Activated T-helper 1 cell treated with anti-CD3 and anti-CD28 coated beads, Interleukin-2, amount 50 U/mL, for 16 hours (primary cell): Measurements from ENCODE around the gene KIF27.
"Not testable (repeated sequence)": the region's sequence is repeated elsewhere in the genome, so short reads cannot be mapped to it uniquely, and the experiment has no call there.

ENCODE experiments used
- DNase-seq, 2 donors: peaks; one replicate each; pipeline ENCODE4 v3.0.0-alpha.2; 2020; ENCODE audit warnings: low read depth in 1 of 2, low spot score in 1 of 2

The KIF27 gene, protein sequence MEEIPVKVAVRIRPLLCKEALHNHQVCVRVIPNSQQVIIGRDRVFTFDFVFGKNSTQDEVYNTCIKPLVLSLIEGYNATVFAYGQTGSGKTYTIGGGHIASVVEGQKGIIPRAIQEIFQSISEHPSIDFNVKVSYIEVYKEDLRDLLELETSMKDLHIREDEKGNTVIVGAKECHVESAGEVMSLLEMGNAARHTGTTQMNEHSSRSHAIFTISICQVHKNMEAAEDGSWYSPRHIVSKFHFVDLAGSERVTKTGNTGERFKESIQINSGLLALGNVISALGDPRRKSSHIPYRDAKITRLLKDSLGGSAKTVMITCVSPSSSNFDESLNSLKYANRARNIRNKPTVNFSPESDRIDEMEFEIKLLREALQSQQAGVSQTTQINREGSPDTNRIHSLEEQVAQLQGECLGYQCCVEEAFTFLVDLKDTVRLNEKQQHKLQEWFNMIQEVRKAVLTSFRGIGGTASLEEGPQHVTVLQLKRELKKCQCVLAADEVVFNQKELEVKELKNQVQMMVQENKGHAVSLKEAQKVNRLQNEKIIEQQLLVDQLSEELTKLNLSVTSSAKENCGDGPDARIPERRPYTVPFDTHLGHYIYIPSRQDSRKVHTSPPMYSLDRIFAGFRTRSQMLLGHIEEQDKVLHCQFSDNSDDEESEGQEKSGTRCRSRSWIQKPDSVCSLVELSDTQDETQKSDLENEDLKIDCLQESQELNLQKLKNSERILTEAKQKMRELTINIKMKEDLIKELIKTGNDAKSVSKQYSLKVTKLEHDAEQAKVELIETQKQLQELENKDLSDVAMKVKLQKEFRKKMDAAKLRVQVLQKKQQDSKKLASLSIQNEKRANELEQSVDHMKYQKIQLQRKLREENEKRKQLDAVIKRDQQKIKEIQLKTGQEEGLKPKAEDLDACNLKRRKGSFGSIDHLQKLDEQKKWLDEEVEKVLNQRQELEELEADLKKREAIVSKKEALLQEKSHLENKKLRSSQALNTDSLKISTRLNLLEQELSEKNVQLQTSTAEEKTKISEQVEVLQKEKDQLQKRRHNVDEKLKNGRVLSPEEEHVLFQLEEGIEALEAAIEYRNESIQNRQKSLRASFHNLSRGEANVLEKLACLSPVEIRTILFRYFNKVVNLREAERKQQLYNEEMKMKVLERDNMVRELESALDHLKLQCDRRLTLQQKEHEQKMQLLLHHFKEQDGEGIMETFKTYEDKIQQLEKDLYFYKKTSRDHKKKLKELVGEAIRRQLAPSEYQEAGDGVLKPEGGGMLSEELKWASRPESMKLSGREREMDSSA (N-terminal part only)

DNA sequence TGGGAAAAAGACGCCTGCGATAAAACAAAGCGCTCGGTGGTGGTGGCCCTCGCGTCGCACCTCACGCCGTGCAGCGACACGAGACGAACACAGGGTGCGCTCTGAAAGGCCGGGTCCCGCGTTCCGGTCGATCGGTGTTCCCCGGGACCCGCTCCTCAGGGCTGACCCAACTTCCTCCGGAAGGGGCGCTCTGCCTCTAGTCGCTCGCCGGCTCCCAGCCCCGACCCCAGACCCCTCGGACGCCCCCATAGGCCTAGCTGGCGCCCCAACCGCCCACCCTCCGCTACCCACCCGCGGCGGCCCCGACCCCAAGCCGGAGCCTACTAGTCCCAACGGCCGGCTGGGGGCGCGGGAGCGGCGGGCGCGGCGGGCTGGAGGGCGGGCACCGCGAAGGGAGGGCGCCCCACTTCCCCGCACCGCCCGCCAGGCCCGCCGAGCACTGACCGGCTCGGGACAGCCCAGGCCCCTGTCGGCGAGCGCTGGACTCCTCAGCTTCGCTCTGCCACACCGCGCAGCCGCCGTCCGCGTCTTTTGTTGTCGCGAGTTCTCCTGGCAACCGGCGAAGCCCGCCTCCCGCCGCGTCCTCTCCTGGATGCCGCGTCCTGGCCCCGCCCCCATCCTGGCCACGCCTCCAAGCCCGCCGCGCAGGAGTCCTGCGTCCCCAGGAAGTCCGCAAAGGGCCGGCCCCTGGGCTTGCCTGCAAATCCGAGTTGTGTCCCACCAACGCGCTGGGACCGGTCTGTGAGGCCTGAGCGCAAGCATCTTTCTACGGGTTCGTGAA is at the start of gene KIF27:
Gene KIF27, minus strand, starts transcription at position 506 of the 781 bp plus-strand sequence. CDS start 5,841 bp downstream, outside the sequence.
- peak; percentile 90 to 95 for DNase-seq

DNA sequence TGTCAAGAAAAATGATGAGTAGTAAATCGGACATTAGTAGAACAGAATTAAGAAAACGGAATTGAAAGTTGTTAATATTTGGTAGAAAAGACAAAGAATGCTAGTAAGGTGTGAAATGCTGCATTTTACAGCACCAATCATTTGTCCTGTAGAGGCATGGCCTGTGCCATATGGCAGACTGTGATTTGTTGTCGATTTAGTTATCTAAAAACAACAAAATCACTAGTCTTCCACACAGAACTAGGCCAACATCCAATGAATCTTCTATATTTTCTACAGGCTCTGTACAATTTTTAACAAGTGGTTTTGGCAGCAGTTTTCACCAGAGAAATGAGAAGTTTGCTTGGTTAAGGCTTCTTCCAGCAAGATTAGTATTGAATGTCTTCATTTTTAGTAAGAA is 48.4 kb upstream of the KIF27 start:
- DNase-seq, result no peak

GRCh38 chr9:83967073-83967472 is 45.8 kb upstream of the KIF27 start:
- DNase-seq, result no peak

DNA sequence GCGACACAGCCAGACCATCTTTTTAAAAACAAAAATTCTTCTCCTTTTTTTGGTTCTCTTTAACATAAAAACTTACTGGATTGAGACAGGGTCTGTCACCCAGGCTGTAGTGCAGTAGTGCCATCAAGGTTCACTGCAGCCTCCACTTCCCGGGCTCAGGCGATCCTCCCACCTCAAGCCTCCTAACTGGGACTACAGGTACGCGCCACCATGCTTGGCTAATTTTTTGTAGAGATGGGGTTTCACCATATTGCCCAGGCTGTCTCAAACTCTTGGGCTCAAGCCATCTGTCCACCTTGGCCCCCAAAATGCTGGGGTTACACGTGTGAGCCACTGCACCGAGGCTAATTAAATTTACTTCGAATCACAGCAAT is 45.0 kb upstream of the KIF27 start:
- no peak for DNase-seq

- DNase-seq, result no peak
These were observed 44.3 kb upstream of the KIF27 start for GRCh38 chr9:83965350-83966208.

DNA sequence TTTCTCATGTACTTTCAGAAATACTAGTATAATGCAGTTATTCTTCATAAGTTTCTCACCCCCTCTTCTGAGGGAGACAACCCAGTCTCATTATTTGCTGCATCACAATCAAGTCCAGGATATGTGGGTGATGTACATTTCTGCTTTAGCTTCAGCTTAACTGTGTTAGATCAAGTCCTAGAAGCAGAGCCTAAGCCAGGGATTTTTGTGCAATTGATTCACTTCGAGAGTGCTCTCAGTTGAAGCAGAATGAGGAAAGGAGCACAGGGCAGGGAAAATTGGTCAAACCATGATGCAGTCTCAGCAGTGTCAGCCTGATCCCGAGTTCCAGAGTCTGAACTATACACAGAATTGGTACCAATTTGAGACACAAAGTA is 43.7 kb upstream of the KIF27 start:
- DNase-seq, result no peak

- no peak for DNase-seq
These were observed 40.9 kb upstream of the KIF27 start for GRCh38 chr9:83962165-83962564.

- DNase-seq, result no peak
These were observed 39.8 kb upstream of the KIF27 start for GRCh38 chr9:83960991-83961390.

DNA sequence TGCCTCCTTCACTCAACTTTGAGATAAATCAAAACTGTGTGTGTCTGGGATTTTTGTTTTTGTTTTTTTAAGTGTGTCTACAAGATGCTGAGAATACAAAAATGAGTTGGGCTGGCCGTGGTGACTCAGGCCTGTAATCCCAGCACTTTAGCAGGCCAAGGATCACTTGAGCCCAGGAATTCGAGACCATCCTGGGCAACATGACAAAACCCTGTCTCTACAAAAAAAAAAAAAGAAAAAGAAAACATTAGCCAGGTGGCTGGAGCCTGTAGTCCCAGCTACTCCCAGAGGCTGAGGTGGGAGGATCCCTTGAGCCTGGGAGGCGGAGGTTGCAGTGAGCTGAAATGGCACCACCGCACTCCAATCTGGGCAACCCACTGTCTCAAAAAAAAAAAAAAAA is 37.8 kb upstream of the KIF27 start:
- DNase-seq, result no peak

DNA sequence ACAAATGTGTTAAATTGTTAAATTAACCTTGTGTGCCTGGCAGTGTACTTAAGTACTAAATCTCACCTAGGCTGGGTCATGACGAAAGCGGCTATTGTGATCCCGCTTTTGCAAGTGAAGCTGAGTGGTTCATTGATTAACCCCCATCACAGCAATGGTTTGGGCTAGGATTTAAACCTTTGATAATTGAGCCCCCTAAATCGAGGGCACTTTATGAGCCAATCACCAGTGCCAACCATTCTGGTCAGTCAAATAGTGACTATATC is 35.9 kb upstream of the KIF27 start:
- DNase-seq, result no peak

DNA sequence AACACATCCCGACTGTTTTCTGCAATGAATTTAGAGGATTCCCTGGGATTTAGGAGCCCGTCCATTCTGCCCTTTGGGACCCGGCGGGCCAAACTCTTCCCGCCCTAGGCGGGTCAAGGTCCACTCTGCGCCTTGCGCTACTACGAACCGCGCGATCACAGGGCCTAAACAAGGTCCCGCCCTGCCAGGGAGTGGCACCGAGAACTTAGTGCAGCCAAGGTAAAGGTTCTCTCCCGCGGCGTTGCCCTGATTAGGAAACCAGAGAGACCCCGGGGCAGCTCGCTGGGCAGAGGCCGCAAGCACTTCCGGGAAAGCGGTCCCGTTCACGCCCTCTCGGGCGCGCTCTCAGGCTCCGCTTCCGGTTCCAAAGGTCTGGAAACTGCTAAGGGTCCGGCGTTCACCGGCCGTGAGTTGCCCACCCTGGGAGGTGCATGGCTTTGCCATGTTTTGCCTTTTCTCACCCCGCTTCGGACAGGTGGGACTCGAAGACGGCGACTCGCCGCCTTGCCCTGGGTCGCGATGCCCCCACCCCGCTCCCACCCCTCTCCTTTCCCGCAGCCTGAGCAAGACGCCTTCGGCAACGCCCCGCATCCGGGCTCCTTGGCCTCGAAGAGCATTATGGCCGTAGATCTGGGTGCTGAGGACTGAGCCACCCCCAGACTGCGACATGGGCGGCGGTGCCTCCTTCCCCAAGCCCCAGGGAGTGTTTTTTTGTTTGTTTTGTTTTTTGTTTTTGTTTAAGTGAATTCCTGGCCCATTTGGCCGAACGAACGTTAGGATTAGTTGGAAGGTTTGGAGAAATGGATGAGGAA is 35.4 kb upstream of the KIF27 start:
- peak; percentile 24 to 47 for DNase-seq

- DNase-seq, result peak in 1 of 2 donors; percentile 9
These were observed 34.8 kb upstream of the KIF27 start for GRCh38 chr9:83956086-83956435.

DNA sequence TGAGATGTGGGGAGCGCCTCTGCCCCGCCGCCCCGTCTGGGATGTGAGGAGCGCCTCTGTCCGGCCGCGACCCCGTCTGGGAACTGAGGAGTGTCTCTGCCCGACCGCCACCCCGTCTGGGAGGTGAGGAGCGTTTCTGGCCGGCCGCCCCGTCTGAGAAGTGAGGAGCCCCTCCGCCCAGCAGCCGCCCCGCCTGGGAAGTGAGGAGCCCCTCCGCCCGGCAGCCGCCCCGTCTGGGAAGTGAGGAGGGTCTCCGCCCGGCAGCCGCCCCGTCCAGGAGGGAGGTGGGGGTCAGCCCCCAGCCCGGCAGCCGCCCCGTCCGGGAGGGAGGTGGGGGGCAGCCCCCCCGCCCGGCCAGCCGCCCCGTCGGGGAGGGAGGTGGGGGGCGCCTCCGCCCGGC is 26.9 kb upstream of the KIF27 start:
- not testable (repeated sequence) for DNase-seq

GRCh38 chr9:83940590-83941303 is 19.5 kb upstream of the KIF27 start:
- no peak for DNase-seq

DNA sequence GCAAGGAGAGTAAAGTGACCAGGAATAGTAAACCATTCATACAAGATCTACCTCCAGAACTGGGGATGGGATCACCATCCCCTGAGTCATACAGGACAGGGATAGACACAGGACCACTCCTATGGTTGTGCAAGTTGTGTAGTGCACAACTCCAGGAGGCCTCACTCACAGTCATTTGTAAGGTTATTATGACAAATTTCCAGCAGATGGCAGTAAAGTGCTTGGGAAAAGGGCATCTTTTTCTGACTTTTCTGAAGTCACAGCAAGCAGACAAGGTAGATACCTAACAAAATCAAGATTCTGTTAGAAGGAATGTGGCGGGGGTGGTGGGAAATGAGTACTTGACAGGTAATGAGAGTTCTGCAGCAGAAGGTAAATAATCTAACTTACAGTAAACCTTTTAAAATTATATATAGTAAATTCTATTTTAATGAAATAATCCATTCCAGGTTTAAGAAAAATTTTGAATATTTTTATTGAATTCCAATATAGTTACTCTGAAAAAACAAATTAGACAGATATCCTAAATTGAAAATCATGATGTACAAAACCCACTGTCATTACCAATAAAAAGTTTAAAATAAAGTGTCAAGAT is 16.7 kb upstream of the KIF27 start:
- DNase-seq, result no peak

DNA sequence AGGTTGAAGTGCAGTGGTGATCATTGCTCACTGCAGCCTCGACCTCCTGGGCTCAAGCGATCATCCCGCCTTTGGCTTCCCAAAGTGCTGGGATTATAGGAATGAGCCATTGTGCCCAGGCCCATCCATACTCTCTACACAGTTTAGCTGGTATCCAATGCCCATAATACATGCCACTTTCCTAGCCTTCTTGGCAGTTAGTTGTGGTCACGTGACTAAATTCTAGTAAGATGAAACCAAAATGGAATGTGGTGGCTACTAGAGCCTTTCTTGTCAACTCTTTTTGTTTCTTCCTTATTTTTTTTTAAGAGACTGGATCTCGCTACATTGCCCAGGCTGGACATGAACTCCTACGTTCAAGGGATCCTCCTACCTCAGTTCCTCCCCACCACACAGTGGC is 15.3 kb upstream of the KIF27 start:
- DNase-seq, result no peak

GRCh38 chr9:83935276-83935935 is 14.2 kb upstream of the KIF27 start:
- DNase-seq, result no peak
